Spleen (tissue), 7 donors: Measurements from ENCODE around the gene KDM1B.

Experiments
- CTCF ChIP-seq, 11 experiments: fragments of 200-600 bp in 7 of 11; fragments of 450-650 bp in 4 of 11; sonication (generic) in 4 of 11; IDR thresholded peaks in 8 of 11; conservative IDR thresholded peaks in 3 of 11; 1 replicate in 7 of 11; 2 replicates in 4 of 11; pipeline versions ENCODE4 v1.4.0 to v1.8.0; 2016 to 2021; ENCODE audit warnings: antibody characterized with exemption in 11 of 11, inconsistent platforms in 4 of 11, mild to moderate bottlenecking in 1 of 11
- POLR2A ChIP-seq, 3 donors: fragments of 450-650 bp; IDR thresholded peaks; one replicate each; pipeline ENCODE4 v1.5.1; 2017; ENCODE audit warnings: antibody characterized with exemption in 3 of 3, mild to moderate bottlenecking in 1 of 3
- POLR2AphosphoS5 ChIP-seq, 3 donors: sonication (generic); formaldehyde crosslinking; IDR thresholded peaks; one replicate each; pipeline ENCODE4 v1.5.1; 2017; ENCODE audit warnings: antibody characterized with exemption in 3 of 3
- donor health status: DM: no; HTN: no; CAD: no; lungs with moderate emphysema.
- donor health status: DM: no; HTN: no; CAD: no.
- donor health status: DM: no; HTN: no; CAD: no.

GRCh38 chr6:18141805-18142590 lies 13.2 kb upstream of the KDM1B start:
- TF ChIP-seq CTCF (IDR thresholded peaks at IDR 0.05 in 8 of 11, conservative IDR thresholded peaks at IDR 0.05 in 3 of 11) (no peak), POLR2A (IDR thresholded peaks at IDR 0.05) (no peak), POLR2AphosphoS5 (IDR thresholded peaks at IDR 0.05) (no peak)
